ENCODE measurements around the gene HAUS3.

The HAUS3 gene

DNA sequence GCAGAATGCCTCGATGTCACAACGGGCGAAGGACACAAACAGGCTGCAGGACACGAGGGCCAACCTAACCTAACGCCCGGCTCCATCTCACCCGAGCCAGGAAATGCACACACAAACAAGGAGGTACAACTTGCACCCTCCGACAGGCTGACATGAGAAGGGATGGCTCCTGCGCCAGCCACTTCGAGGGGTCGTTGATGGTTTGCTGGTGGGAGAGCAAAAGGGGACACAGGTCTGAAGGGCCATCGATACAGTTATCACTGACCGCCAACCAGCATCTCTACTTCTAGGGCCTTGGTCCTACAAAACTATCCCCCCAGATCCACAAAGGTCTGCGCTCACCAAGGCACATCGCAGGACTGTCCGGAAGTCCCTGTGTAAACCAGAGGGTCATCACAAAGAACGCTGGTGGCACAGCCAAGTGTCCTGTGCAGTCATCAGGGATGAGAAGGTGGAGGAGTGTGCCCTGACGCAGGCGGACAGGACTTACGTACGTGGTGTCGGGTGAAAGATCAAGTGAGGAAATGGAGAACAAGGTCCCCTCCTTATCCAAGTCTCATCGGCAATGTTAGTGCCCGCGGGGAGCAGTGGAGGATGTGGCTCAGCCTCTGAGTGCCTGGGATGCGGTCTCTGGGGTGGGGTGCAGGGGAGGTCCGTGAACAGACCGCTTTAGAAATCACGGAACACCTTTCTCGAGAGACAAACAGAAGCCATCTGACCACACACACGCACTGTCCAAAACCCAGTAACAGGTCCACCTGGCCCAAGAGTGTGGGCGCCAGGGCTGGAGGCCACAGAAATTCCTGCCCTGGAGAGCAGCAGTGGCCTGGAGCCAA lies 13.0 kb upstream of the HAUS3 start:
- DNase-seq (ENCODE audit: low read depth in 2 of 2) = no peak
- TF ChIP-seq, protein P1, sequence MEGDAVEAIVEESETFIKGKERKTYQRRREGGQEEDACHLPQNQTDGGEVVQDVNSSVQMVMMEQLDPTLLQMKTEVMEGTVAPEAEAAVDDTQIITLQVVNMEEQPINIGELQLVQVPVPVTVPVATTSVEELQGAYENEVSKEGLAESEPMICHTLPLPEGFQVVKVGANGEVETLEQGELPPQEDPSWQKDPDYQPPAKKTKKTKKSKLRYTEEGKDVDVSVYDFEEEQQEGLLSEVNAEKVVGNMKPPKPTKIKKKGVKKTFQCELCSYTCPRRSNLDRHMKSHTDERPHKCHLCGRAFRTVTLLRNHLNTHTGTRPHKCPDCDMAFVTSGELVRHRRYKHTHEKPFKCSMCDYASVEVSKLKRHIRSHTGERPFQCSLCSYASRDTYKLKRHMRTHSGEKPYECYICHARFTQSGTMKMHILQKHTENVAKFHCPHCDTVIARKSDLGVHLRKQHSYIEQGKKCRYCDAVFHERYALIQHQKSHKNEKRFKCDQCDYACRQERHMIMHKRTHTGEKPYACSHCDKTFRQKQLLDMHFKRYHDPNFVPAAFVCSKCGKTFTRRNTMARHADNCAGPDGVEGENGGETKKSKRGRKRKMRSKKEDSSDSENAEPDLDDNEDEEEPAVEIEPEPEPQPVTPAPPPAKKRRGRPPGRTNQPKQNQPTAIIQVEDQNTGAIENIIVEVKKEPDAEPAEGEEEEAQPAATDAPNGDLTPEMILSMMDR (IDR thresholded peaks at IDR 0.05; ENCODE audit: low read depth, low read length) = no peak

DNA sequence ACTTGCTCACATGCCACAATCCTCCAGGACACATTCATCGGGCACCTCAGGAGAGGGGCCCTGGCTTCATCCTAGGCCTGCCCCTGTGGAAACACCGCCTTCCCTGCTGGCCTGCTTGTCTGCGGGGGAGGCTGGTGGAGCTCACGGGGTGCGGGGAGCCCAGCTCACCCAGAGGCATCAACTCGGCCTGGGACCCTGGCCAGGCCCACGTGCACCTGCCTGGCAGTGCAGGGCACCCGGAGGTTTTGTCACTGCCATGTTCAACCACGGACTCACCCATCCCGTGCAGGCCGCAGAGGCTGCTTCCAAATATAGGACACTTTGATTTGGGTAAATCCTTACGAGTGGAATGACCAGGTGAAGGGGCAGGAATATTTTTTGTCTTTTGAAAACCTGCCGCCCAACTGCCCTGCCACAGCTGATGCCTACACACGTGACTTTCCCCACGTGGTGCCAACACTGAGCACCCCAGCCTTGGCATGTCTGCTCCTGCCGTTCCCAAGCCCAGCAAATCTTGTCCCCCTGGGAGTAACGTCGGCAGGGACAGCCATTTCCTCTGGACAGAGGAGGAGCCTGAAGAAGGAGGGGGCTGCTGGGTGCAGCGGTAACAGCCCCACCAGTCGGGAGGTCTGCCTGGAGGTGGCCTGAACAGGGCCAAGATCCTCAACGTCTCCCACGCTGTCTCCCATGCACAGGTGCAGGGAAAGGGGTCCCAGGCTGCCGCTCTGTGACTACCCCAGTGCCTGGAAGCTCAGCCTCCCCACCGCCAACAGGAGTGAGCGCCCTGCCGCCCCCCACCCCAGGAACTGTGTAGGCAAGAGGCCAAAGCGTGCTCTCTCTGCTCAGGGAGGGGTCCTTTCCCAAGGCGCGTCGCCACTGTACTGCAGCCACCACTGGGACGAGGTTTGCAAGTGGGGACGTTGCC lies 11.5 kb upstream of the HAUS3 start:
- H3K4me3 ChIP-seq (replicated peaks in 1 of 2; ENCODE audit: low read depth in 2 of 2, low read length in 2 of 2) = no peak overlapping the region
- no peak for DNase-seq (ENCODE audit: low read depth in 2 of 2)
- TF ChIP-seq, protein P1 (IDR thresholded peaks at IDR 0.05; ENCODE audit: low read depth, low read length) = no peak

More for the DNA sequence above, 13.0 kb upstream of the HAUS3 start:
- H3K4me3 ChIP-seq (replicated peaks in 1 of 2; ENCODE audit: low read depth in 2 of 2, low read length in 2 of 2) = no peak overlapping the region

GRCh38 chr4:2252530-2253091 lies 10.7 kb upstream of the HAUS3 start:
- no peak overlapping the region for H3K4me3 ChIP-seq (replicated peaks in 1 of 2; ENCODE audit: low read depth in 2 of 2, low read length in 2 of 2)
- TF ChIP-seq, protein P1 (IDR thresholded peaks at IDR 0.05; ENCODE audit: low read depth, low read length) = no peak
- DNase-seq (ENCODE audit: low read depth in 2 of 2) = no peak

DNA sequence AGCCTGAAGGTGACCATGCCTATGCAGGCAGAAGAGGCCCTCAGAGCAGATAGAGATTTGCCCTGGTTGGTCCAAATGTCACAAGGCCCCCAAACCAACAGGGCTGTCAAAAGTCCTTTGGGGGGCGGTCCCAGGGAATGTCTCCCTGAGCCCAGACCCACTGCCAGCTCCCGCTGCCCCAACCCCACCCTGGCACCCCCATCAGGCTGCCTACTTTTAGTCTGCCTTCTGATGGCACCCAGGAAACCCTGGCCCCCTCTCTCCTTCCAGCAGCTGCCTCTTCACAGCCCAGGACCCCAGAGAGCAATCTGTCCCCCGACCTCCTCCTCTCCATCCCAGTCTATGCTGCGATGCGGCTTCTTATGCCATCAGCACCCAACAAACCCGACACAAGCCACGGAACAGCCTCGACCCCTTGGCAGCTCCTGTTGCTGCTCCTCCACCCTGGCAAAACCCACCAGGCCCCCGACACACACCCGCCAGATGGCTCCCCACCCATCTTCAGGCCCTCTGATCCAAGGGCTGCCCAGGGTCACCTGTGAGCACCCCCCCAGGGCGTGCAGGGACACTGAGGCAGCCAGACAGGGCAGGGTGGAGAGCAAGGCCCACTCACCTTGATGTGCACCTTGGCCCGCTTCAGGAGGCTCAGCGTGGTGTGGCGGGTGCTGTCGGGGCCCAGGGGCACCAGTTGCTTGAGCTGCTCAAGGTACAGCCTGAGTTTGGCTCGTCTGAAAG lies 10.0 kb upstream of the HAUS3 start:
- H3K4me3 ChIP-seq (replicated peaks in 1 of 2; ENCODE audit: low read depth in 2 of 2, low read length in 2 of 2) = no peak overlapping the region
- TF ChIP-seq, protein P1 (IDR thresholded peaks at IDR 0.05; ENCODE audit: low read depth, low read length) = no peak
- DNase-seq (ENCODE audit: low read depth in 2 of 2) = no peak

- TF ChIP-seq, protein P1 (IDR thresholded peaks at IDR 0.05; ENCODE audit: low read depth, low read length) = no peak
- DNase-seq (ENCODE audit: low read depth in 2 of 2) = no peak
- no peak overlapping the region for H3K4me3 ChIP-seq (replicated peaks in 1 of 2; ENCODE audit: low read depth in 2 of 2, low read length in 2 of 2)
These were observed 9.3 kb upstream of the HAUS3 start for GRCh38 chr4:2251073-2251794.
